GM12878 (cell line): ENCODE data around the gene ATAD5. TPM values are rescaled to one million over a fixed set of nuclear protein-coding genes. Genes with fewer than 3 reads are reported as not detected.

Experiments used
- ATAC-seq: fragments of 200-7000 bp; cut with Tn5 transposase; 3 replicates; pipeline ENCODE4 v1.9.1; 2020; ENCODE audit warnings: mild to moderate bottlenecking, moderate library complexity
- BruUV-seq: library from RNA; stranded (reverse); fragments of 400-500 nt; replicated peaks from 2 replicates; lab custom pipeline; 2021; lab: Mats Ljungman, UMichigan
- CTCF ChIA-PET: fragments of 300-600 bp; sonication (Branson Sonifier 250); formaldehyde crosslinking; extraction: SDS; loops from one replicate; lab custom pipeline; 2021; ENCODE audit warnings: inconsistent platforms; lab: Yijun Ruan, JAX
- POLR2A ChIA-PET: fragments of 350-600 bp; formaldehyde crosslinking; extraction: SDS; loops from one replicate; lab custom pipeline; 2021; ENCODE audit warnings: inconsistent platforms; lab: Charles Lee
- RAD21 ChIA-PET: fragments of 300-600 bp; sonication (Branson Sonifier 250); formaldehyde crosslinking; loops from one replicate; lab custom pipeline; 2023; ENCODE audit warnings: antibody characterized with exemption; ENCODE audit not compliant: unreplicated experiment; lab: Charles Lee
- SMC1A ChIA-PET: fragments of 300-600 bp; sonication (Branson Sonifier 250); formaldehyde crosslinking; loops from one replicate; lab custom pipeline; 2023; ENCODE audit not compliant: unreplicated experiment, uncharacterized antibody; lab: Charles Lee
- DNase-seq: peaks from one replicate; pipeline ENCODE4 v3.0.0-alpha.2; 2011; ENCODE audit warnings: low read depth, low spot score
- FAIRE-seq: peaks from 3 replicates; lab custom pipeline; 2011; peaks lifted over from hg19 to GRCh38; lab: Jason Lieb, UNC
- H2AFZ ChIP-seq: 2 replicates; pipeline ENCODE4 v1.6.0; 2011; ENCODE audit warnings: low read depth, low read length, control low read depth; ENCODE audit not compliant: control insufficient read depth
- H3K27ac ChIP-seq: 2 replicates; pipeline ENCODE4 v1.5.1; 2011; ENCODE audit warnings: control low read depth; ENCODE audit not compliant: control insufficient read depth, insufficient read depth
- H3K27me3 ChIP-seq, 2 experiments: replicated peaks in 1 of 2; 2 replicates each; pipeline versions ENCODE4 v1.6.0 to v1.6.1; 2011; ENCODE audit warnings: low read length in 1 of 2; ENCODE audit not compliant: control insufficient read depth in 2 of 2, insufficient read depth in 2 of 2
- H3K36me3 ChIP-seq, 2 experiments: 2 replicates each; pipeline ENCODE4 v1.5.1; 2011; ENCODE audit warnings: low read length in 1 of 2; ENCODE audit not compliant: control insufficient read depth in 2 of 2, insufficient read depth in 2 of 2
- H3K4me1 ChIP-seq: 2 replicates; pipeline ENCODE4 v1.6.1; 2011; ENCODE audit warnings: mild to moderate bottlenecking, low read length, moderate library complexity, mixed read lengths; ENCODE audit not compliant: control insufficient read depth, insufficient read depth
- H3K4me2 ChIP-seq: 2 replicates; pipeline ENCODE4 v1.6.0; 2011; ENCODE audit warnings: control low read depth; ENCODE audit not compliant: control insufficient read depth, insufficient read depth
- H3K4me3 ChIP-seq: fragments of 200-600 bp; sonication (generic); 2 replicates; pipeline ENCODE4 v1.5.1; 2016
- H3K79me2 ChIP-seq: 2 replicates; pipeline ENCODE4 v1.6.0; 2011; ENCODE audit warnings: low read length; ENCODE audit not compliant: control insufficient read depth, insufficient read depth
- H3K9ac ChIP-seq: 2 replicates; pipeline ENCODE4 v1.8.0; 2011; ENCODE audit warnings: low read length, control low read depth, mixed read lengths; ENCODE audit not compliant: control insufficient read depth, insufficient read depth
- H3K9me3 ChIP-seq: replicated peaks from 3 replicates; pipeline ENCODE4 v1.5.1; 2011; ENCODE audit warnings: mild to moderate bottlenecking, low read length; ENCODE audit not compliant: control insufficient read depth, insufficient read depth
- H4K20me1 ChIP-seq: 2 replicates; pipeline ENCODE4 v1.6.0; 2011; ENCODE audit not compliant: control insufficient read depth, insufficient read depth
- BHLHE40 ChIP-seq, 2 experiments: fragments of 450-650 bp in 1 of 2; IDR thresholded peaks; 2 replicates each; pipeline ENCODE4 v1.6.1; 2011 to 2017; ENCODE audit warnings: low read depth in 2 of 2, borderline replicate concordance in 1 of 2, improper control_type of control experiment in 1 of 2, low read length in 1 of 2, mild to moderate bottlenecking in 1 of 2
- CBX5 ChIP-seq: sonication (generic); IDR thresholded peaks from 2 replicates; pipeline ENCODE4 v1.6.1; 2016; ENCODE audit warnings: low read depth, moderate library complexity, mild to moderate bottlenecking, inconsistent platforms
- DPF2 ChIP-seq: fragments of 450-650 bp; IDR thresholded peaks from 2 replicates; pipeline ENCODE4 v1.6.1; 2017; ENCODE audit warnings: mild to moderate bottlenecking
- ETV6 ChIP-seq, 2 experiments: fragments of 450-650 bp in 1 of 2; IDR thresholded peaks in 1 of 2; conservative IDR thresholded peaks in 1 of 2; 2 replicates each; pipeline ENCODE4 v1.6.1; 2014; ENCODE audit warnings: antibody characterized with exemption in 1 of 2, borderline replicate concordance in 1 of 2, low read depth in 1 of 2, mild to moderate bottlenecking in 1 of 2, moderate library complexity in 1 of 2
- KDM1A ChIP-seq: fragments of 200-600 bp; sonication (generic); IDR thresholded peaks from 2 replicates; pipeline ENCODE4 v1.6.1; 2016; ENCODE audit warnings: borderline replicate concordance
- KLF5 ChIP-seq: fragments of 450-650 bp; IDR thresholded peaks from 2 replicates; pipeline ENCODE4 v1.6.1; 2014; ENCODE audit warnings: mild to moderate bottlenecking; ENCODE audit not compliant: partially characterized antibody
- LARP7 ChIP-seq: fragments of 450-650 bp; IDR thresholded peaks from 2 replicates; pipeline ENCODE4 v1.6.1; 2017; ENCODE audit warnings: mild to moderate bottlenecking
- MEF2A ChIP-seq: IDR thresholded peaks from 2 replicates; pipeline ENCODE4 v1.6.1; 2011; ENCODE audit warnings: low read depth, mild to moderate bottlenecking, low read length, moderate library complexity; ENCODE audit not compliant: insufficient read depth
- MTA3 ChIP-seq: IDR thresholded peaks from 2 replicates; pipeline ENCODE4 v1.6.1; 2012; ENCODE audit warnings: low read length, inconsistent platforms, borderline replicate concordance
- MXI1 ChIP-seq: fragments of 150-350 bp; IDR thresholded peaks from 2 replicates; pipeline ENCODE4 v1.6.1; 2011; ENCODE audit warnings: low read depth, mild to moderate bottlenecking, inconsistent platforms, low read length, improper control_type of control experiment
- MYC ChIP-seq: IDR thresholded peaks from 2 replicates; pipeline ENCODE4 v1.6.1; 2011; ENCODE audit warnings: mild to moderate bottlenecking, low read length, moderate library complexity, inconsistent platforms; ENCODE audit not compliant: insufficient read depth, insufficient replicate concordance, insufficient read length, severe bottlenecking
- RB1 ChIP-seq: fragments of 450-650 bp; formaldehyde crosslinking; IDR thresholded peaks from 2 replicates; pipeline ENCODE4 v1.6.1; 2017; ENCODE audit warnings: mild to moderate bottlenecking, borderline replicate concordance
- RBBP5 ChIP-seq: fragments of 200-600 bp; sonication (generic); conservative IDR thresholded peaks from 2 replicates; pipeline ENCODE4 v1.6.1; 2016
- WGBS: methylation state at CpG from one replicate; pipeline ENCODE4 v1.1.6; 2016; ENCODE audit warnings: low lambda C conversion rate; ENCODE audit not compliant: insufficient replicate concordance, insufficient coverage; ENCODE audit errors: missing lambda C conversion rate; 5-methylcytosine and 5-hydroxymethylcytosine counted together
- in situ Hi-C: fragments of 300-500 bp; cut with MboI; formaldehyde crosslinking; loops from 9 replicates; pipeline ENCODE4 v1.14.3; 2018; ENCODE audit warnings: mixed read lengths
- intact Hi-C: fragments of 100-400 bp; cut with micrococcal nuclease; formaldehyde crosslinking; loops from one replicate; pipeline ENCODE4 v1.14.2; 2022; ENCODE audit not compliant: unreplicated experiment
- polyA plus RNA-seq, 11 experiments: library from polyadenylated mRNA; depleted of rRNA in 4 of 11; unstranded in 6 of 11; stranded (reverse) in 5 of 11; fragments of >200 nt; fragmentation: Nextera tagmentation in 4 of 11; fragmentation: Illumina TruSeq in 1 of 11; extraction: Ambion mirVana in 4 of 11; extraction: Trizol in 1 of 11; gene quantifications; 1 replicate in 1 of 11; 2 replicates in 10 of 11; pipeline versions ENCODE4 v1.2.1 to v1.2.3, GENCODE V29; 2011 to 2016; ENCODE audit warnings: inconsistent platforms in 2 of 11, missing spikeins in 2 of 11, low read depth in 1 of 11
- total RNA-seq, 4 experiments: library from RNA; depleted of rRNA in 3 of 4; stranded (reverse); fragments of >200 nt in 3 of 4; fragmentation: Illumina TruSeq in 1 of 4; extraction: Trizol in 1 of 4; gene quantifications; 2 replicates each; pipeline versions ENCODE4 v1.2.1 to v1.2.3, GENCODE V29; 2013 to 2021
- TF ChIP-seq, protein P1 (sequence below): IDR thresholded peaks from 2 replicates; pipeline ENCODE4 v1.6.1; 2012; ENCODE audit warnings: low read depth, low read length, improper control_type of control experiment
- TF ChIP-seq, protein P2 (sequence below): fragments of 150-350 bp; IDR thresholded peaks from 2 replicates; pipeline ENCODE4 v1.6.1; 2016; ENCODE audit warnings: low read depth, low read length
- TF ChIP-seq, protein P3 (sequence below): IDR thresholded peaks from 2 replicates; pipeline ENCODE4 v1.6.1; 2012; ENCODE audit warnings: low read length, inconsistent platforms
- TF ChIP-seq, protein P4 (sequence below): fragments of 450-650 bp; IDR thresholded peaks from 2 replicates; pipeline ENCODE4 v1.6.1; 2018; ENCODE audit warnings: borderline replicate concordance, mild to moderate bottlenecking; ENCODE audit not compliant: partially characterized antibody

ATAD5 gene
- total and polyA plus RNA-seq, 10 of the 15 experiments (the other 5 are each of a cell fraction or from before 2014, with no cell fraction given): 3.8 to 19.7 (median 13.2) TPM

DNA sequence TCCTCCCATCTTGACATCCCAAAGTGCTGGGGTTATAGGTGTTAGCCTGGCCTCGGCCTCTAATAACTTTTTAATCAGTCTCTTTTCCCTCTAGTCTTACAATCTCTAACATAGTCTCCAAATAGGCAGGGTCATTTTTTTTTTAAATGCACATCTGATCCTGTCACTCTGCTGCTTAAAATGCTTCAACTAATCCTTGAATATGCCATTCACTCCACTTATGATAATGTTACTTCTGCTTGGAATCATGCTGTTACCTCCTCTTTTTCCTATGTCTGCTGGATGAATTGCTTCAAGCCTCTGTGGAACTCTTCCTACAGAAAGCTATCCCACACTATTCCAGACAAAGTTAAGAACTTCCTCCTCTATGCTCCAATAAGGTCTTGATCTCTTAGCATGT, 30.1 kb upstream of the ATAD5 start:
- BruUV-seq: no TSS peak
- TF ChIP-seq, protein P1, sequence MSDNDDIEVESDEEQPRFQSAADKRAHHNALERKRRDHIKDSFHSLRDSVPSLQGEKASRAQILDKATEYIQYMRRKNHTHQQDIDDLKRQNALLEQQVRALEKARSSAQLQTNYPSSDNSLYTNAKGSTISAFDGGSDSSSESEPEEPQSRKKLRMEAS: no peak
- TF ChIP-seq MEF2A: no peak
- TF ChIP-seq CBX5: no peak
- TF ChIP-seq MXI1: no peak
- TF ChIP-seq, protein P2, sequence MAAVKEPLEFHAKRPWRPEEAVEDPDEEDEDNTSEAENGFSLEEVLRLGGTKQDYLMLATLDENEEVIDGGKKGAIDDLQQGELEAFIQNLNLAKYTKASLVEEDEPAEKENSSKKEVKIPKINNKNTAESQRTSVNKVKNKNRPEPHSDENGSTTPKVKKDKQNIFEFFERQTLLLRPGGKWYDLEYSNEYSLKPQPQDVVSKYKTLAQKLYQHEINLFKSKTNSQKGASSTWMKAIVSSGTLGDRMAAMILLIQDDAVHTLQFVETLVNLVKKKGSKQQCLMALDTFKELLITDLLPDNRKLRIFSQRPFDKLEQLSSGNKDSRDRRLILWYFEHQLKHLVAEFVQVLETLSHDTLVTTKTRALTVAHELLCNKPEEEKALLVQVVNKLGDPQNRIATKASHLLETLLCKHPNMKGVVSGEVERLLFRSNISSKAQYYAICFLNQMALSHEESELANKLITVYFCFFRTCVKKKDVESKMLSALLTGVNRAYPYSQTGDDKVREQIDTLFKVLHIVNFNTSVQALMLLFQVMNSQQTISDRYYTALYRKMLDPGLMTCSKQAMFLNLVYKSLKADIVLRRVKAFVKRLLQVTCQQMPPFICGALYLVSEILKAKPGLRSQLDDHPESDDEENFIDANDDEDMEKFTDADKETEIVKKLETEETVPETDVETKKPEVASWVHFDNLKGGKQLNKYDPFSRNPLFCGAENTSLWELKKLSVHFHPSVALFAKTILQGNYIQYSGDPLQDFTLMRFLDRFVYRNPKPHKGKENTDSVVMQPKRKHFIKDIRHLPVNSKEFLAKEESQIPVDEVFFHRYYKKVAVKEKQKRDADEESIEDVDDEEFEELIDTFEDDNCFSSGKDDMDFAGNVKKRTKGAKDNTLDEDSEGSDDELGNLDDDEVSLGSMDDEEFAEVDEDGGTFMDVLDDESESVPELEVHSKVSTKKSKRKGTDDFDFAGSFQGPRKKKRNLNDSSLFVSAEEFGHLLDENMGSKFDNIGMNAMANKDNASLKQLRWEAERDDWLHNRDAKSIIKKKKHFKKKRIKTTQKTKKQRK: no peak
- no peak for TF ChIP-seq RB1
- TF ChIP-seq MYC: no peak
- TF ChIP-seq, protein P3, sequence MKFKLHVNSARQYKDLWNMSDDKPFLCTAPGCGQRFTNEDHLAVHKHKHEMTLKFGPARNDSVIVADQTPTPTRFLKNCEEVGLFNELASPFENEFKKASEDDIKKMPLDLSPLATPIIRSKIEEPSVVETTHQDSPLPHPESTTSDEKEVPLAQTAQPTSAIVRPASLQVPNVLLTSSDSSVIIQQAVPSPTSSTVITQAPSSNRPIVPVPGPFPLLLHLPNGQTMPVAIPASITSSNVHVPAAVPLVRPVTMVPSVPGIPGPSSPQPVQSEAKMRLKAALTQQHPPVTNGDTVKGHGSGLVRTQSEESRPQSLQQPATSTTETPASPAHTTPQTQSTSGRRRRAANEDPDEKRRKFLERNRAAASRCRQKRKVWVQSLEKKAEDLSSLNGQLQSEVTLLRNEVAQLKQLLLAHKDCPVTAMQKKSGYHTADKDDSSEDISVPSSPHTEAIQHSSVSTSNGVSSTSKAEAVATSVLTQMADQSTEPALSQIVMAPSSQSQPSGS: no peak
- no peak for TF ChIP-seq ETV6 (conservative IDR thresholded peaks at IDR 0.05 in 1 of 2, IDR thresholded peaks at IDR 0.05 in 1 of 2; ENCODE audit: borderline replicate concordance in 1 of 2, low read depth in 1 of 2)
- no peak for TF ChIP-seq RBBP5
- TF ChIP-seq KDM1A: no peak
- TF ChIP-seq MTA3: no peak
- TF ChIP-seq, protein P4, sequence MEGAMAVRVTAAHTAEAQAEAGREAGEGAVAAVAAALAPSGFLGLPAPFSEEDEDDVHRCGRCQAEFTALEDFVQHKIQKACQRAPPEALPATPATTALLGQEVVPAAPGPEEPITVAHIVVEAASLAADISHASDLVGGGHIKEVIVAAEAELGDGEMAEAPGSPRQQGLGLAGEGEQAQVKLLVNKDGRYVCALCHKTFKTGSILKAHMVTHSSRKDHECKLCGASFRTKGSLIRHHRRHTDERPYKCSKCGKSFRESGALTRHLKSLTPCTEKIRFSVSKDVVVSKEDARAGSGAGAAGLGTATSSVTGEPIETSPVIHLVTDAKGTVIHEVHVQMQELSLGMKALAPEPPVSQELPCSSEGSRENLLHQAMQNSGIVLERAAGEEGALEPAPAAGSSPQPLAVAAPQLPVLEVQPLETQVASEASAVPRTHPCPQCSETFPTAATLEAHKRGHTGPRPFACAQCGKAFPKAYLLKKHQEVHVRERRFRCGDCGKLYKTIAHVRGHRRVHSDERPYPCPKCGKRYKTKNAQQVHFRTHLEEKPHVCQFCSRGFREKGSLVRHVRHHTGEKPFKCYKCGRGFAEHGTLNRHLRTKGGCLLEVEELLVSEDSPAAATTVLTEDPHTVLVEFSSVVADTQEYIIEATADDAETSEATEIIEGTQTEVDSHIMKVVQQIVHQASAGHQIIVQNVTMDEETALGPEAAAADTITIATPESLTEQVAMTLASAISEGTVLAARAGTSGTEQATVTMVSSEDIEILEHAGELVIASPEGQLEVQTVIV: no peak
- TF ChIP-seq BHLHE40 (IDR thresholded peaks at IDR 0.05; ENCODE audit: borderline replicate concordance in 1 of 2, low read depth in 2 of 2, low read length in 1 of 2): no peak
- no peak for TF ChIP-seq LARP7
- TF ChIP-seq DPF2: no peak
- no peak for TF ChIP-seq KLF5
- TF ChIP-seq, all 136 proteins: peak for 0
- DNase-seq (no peak), ATAC-seq (no peak), FAIRE-seq (no peak)
- Histone ChIP-seq H3K9me3 (no peaks in the 10 kb centered on the region; the same call in 2 of the 3 replicates), H3K36me3 (peaks cover 2 to 25% of the 10 kb centered on the region in 2 experiments), H3K9ac (no peak overlapping the region), H4K20me1 (no peaks in the 10 kb centered on the region), H3K27ac (no peak overlapping the region), H2AFZ (no peak overlapping the region), H3K4me1 (peaks cover 7% of the 10 kb centered on the region), H3K79me2 (peaks cover 13% of the 10 kb centered on the region), H3K4me2 (no peak overlapping the region), H3K27me3 (no peaks in the 10 kb centered on the region), H3K4me3 (no peak overlapping the region)
- ChIA-PET SMC1A (no interaction called here), POLR2A (no interaction called here), RAD21 (interaction anchor here (0.5 kb wide), 1 partner anchor 1148 kb away, joined by 3 read pairs; no protein-coding TSS in a partner anchor), CTCF (no interaction called here)
- intact Hi-C loops (no loop called here), in situ Hi-C loops (no loop called here)
- WGBS: 90% methylated on average over 1 of the region's 1 CpG
